Measurements from ENCODE around the gene UTP4.
A peak's percentile ranks its signal among the peaks of the same experiment; 100 is the strongest.

The UTP4 gene

DNA sequence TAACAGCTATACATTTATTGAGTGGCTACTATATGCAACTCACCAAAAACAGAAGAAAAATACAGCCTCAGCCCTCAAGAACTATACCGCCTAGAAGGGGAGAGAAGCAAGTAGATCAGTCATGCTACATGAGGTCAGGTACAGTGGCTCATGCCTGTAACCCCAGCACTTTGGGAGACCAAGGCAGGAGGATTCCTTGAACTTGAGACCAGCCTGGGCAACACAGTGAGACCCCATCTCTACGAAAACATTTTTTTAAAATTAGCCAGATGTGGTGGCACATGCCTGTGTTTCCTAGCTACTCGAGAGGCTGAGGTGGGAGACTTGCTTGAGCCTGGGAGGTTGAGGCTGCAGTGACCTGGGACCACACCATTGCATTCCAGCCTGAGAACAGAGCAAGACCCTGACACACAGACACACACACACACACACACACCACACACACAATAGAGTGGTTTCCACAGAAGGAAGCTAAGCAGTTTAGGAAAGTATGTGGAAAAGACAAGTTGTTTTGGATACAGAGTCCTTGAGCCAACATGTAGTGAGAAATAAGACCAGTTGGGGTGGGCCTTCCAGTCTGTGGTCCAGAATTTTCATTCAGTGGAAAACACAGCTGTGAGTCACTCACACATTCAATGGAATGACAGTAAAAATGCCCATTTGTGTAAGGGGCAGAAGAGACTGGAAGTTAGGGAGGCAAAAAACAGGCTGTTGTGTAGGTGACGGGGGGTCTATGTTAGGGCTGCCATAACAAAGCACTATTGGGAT is 43.8 kb downstream of the UTP4 start:
- DNase-seq (ENCODE audit: low read depth in 2 of 2), result no peak

DNA sequence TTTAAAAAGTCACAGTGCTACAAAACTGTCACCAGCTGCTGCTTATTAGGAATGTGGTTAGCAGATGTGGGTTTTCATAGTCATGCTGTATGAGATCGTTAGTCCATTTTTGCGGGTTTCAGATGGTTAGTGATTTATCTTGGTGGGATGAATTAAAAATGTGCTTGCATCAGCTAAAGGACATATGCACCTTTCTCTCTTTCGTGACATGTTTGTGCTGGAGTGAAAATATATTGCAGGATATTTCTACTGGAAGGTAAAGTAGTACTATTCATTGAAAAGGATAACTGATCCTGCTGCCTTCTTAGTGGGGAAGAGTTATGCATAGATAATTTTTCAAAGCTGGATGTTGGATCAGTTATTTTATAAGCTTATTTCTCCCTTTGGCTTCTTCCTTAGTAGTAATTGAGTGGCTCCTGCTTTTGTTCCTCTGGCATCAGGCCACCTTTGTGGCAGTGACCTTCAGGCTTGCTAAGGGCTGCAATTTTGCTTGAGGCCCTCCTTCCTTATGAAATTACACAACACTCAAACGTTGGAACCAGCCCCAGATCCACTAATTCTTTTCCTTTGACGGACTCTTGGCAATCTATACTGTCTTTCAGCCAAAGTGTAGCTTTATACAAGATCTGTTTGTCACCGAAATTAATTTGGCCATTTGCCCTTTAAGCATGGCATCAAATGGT is 47.0 kb downstream of the UTP4 start:
- peak; percentile 82 to 86 for DNase-seq (ENCODE audit: low read depth in 2 of 2)

DNA sequence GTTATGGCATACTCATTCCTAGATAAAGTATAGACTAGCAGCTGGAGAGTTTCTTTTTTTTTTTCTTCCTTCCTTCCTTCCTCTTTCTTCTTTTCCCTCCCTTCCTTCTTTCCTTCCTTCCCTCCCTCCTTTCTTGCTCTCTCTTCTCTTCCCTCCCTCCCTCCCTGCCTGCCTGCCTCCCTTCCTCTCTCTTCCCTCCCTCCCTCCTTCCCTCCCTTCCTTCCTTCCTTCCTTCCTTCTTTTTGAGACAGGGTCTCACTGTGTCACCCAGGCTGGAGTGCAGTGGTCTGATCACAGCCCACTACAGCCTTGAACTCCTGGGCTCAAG is 47.5 kb downstream of the UTP4 start:
- DNase-seq (ENCODE audit: low read depth in 2 of 2), result no peak

DNA sequence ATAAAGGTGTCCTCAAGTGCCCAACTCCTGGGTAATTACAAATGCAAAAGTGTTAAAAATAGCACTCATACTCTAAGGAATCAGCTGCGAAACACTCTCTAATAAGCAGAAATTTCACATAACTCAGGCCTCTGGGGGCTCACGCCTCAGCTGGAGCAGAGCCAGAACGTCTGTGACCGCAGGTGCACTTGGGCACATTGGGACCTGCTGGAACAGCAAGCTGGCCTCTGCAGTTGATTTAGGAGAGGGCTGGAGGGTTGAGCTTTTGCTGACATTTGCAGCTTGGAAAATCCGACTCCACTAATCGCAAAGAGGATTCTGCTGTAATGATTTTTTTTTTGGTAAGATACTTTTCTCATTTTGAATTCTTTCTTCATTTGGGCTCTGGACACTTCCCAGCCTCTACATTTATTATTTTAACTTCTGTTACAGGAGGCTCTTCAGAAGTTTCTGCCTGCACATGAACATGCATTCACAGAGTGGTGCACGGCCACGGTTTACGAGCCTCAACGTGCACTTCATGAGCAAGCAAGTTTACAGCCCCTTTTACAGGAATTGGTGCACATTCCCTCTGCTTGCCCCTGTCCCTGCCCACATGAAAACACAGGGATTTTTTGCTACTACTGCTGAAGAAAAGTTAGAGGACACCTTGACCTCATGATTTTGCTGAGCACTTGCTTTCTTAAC is 50.4 kb downstream of the UTP4 start:
- no peak for DNase-seq (ENCODE audit: low read depth in 2 of 2)

DNA sequence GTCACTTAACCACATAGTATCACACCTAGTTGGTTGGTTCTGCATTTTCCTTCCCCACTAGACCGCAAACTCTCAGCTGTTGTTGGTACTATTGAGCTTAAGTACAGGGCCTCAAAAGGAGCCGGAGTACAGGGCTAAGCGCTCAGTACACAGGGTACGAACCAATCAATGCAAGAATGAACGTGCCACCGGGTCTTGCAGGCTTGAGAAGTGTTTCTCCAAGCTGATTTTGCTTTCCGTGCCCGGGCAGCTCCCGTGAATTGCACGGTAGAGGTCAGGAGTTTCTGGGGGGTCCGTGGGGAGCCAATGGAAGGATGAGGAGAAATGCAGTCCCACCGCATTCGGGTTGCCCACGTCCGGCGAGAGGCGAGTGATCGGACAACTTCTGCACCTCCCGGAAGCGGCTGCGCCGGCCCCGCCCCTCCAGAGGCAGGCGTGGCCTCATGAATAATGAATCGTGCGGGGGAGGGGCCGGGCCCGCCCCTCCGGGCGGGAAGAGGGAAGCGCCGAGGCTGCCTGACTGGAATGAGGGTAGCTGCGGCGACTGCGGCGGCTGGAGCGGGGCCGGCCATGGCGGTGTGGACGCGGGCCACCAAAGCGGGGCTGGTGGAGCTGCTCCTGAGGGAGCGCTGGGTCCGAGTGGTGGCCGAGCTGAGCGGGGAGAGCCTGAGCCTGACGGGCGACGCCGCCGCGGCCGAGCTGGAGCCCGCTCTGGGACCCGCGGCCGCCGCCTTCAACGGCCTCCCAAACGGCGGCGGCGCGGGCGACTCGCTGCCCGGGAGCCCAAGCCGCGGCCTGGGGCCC is 54.4 kb downstream of the UTP4 start, which contains the start of gene SNTB2:
Gene SNTB2, plus strand, starts transcription at position 523 of the 804 bp plus-strand sequence. Its CDS starts 3 bp downstream, at position 526.
- DNase-seq (ENCODE audit: low read depth in 2 of 2), result peak in 1 of 2 experiments; percentile 65

DNA sequence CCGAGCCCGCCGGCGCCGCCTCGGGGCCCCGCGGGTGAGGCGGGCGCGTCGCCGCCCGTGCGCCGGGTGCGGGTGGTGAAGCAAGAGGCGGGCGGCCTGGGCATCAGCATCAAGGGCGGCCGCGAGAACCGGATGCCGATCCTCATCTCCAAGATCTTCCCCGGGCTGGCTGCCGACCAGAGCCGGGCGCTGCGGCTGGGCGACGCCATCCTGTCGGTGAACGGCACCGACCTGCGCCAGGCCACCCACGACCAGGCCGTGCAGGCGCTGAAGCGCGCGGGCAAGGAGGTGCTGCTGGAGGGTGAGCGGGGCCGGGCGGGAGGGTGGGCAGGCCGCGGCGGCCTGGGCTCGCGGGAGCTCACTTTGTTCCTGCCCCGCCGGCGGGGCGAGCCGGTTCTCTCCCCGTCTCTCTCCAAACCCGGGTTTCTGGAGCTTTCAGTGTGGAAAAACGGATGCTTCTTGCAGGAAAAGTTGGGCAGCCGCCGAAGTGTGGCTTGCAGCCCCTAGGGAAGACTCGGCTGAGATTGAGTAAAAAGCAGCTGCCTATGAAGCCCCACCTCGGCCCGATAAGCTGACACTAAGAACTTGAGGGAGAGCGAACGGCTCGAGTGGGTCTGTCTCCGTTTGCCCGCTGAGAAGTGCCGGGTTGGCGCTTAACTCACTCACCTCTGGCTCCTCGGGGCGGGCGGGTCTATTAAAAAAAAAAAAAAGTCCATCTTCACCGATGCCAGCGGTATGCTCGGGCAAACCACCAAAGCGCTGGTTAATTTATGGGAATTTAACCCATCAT is 55.2 kb downstream of the UTP4 start:
- DNase-seq (ENCODE audit: low read depth in 2 of 2), result no peak

DNA sequence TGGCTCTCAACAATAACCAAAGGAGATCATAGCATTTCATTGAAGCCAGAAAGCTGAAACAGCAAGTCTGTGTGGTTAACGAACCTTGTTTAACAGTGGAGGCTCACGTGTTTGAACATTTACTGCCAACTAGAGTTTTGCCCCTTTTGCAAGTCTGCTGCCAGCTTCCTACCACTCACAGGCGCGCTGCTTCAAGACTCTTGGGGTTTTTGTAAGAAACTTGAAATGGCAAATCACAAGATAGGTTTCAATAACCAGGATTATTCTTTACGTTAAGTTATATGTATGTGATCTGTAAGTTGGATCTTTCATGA is 55.7 kb downstream of the UTP4 start:
- no peak for DNase-seq (ENCODE audit: low read depth in 2 of 2)

DNA sequence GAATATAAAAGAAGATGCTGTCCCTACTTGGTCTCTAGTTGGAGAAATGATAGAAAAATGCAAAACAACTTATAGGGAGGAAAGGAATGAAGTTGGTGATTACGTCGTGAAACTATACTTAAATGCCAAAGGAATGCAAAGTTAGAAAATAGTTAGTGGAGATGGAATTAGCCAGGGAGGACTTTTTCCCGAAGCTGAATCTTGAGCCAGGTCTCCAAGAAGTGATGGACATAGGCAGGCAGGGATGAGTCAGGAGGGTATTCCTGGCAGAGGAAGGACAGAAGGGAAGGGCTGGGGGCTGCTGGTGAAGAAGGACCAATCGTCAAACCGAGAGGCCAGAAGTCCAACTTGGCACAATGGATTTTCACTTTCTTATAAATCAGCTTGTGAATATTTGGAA is 56.3 kb downstream of the UTP4 start:
- DNase-seq (ENCODE audit: low read depth in 2 of 2), result no peak

DNA sequence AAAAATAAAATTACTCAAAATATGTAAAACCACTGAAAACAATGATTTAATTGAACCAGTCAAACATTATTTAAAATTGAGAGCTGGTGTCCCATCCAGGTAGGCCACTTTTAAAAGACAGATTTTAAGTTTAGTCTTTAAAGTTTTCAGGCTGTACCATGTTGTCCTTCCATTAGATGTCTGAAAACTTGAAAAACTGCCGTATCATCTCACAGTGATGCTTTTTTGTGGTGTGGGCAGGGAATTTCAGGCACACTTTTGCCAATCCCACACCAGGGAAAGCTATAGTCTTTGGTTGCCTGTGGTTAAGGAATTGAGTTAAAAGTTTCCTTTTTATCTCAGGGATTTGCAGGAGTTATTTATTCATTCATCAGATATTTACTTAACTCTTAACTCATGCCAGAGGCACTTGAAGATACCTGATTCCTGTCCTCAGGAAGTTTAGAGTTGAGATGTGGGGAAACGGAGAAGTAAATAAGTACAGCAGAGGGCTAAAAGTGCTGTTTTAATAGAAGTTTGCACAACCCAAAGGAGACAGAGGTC is 57.7 kb downstream of the UTP4 start:
- no peak for DNase-seq (ENCODE audit: low read depth in 2 of 2)

DNA sequence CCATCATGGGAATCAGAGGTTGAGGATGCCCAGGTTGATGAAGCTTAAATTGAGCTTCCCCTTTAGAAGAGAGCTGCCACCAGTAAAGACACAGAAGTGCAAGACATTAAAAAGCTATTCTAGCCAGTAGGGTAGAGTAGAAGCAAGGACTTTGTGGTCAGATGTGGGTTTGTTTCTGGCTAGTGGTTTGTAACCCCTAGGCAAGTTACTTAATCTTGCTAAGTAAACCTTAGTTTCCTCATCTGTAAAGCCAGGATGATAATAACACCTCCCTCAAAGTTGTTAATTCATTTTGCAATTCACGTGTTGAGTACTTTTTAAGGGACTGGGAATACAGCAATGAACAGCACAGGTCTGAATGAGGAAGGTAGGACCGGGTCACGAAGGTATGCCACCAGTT is 58.1 kb downstream of the UTP4 start:
- no peak for DNase-seq (ENCODE audit: low read depth in 2 of 2)

DNA sequence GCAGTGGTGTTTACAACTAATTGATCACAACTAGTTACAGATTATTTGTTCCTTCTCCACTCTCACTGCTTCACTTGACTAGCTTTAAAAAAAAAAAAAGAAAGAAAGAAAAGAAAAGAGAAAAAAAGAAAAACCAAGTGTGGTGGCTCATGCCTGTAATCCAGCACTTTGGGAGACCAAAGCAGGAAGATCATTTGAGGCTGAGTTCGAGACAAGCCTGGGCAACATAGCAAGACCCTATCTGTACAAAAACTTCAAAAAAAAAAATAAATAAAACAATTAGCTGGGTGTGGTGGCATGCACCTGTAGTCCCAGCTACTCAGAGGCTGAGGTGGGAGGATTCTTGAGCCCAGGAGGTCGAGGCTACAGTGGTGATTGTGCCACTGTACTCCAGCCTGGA is 58.7 kb downstream of the UTP4 start:
- no peak for DNase-seq (ENCODE audit: low read depth in 2 of 2)

DNA sequence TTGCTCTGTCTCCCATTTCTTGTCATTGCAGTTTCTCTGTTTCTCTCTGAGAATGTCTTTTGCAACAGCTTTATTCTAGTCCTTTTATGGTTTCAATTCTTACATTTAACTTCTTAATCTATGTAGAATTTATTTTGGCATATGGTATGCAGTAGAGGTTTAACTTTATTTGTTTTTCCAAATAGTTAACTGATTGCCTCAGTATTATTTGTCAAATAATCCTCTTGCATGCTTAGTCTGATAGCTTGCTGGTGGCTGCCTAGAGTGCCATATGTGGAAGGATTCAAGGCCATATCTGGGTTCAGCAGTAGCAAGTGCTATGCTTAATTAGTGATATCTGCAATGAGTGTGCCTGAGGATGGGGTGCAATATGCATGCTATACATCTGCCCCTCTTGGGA is 61.4 kb downstream of the UTP4 start:
- DNase-seq (ENCODE audit: low read depth in 2 of 2), result no peak

DNA sequence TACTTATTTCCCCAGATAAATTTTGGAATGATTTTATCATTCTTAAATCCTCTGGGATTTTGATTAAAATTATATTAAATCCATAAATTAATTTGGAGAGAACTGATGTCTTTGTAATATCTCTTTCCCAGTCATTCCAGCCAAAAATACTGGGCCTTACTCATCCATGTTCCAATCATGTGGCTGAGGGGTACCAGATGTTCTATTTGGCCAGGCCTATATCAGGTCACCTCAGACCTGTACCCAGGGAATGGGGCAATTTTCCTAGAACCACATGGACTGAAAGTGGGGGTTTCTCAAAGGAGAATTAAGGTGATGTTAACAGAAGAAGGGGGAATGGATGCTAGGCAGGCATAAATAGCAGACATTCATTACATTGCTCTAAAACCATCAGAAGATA is 62.0 kb downstream of the UTP4 start:
- no peak for DNase-seq (ENCODE audit: low read depth in 2 of 2)

DNA sequence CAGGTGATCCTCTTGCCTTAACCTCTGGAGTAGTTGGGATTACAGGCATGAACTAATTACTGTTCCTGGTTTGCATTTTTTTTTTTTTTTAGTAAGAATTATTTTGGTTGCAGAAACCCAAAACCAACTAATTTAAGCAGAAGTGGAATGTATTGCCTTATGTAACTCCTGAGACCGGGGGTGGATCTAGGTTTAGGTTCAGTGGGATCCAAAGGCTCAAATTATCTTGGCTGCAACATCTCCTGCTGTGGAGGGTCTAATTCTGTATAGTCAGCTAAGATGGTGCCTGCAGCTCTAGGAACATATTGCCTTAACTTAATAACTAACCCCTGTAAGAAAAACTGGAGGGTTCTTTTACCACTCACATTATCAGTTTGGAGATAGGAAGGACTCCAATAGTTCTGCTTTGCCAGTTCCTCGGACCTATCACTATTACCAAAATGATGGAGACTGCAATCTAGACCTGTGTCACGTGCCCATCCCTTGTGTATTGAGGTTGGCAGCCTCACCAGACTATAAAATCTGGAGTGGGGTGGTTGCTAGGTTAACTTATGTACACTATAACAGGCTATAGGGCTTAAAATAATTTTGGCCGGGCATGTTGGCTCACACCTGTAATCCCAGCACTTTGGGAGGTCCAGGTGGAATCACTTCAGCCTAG is 63.0 kb downstream of the UTP4 start:
- DNase-seq (ENCODE audit: low read depth in 2 of 2), result no peak

DNA sequence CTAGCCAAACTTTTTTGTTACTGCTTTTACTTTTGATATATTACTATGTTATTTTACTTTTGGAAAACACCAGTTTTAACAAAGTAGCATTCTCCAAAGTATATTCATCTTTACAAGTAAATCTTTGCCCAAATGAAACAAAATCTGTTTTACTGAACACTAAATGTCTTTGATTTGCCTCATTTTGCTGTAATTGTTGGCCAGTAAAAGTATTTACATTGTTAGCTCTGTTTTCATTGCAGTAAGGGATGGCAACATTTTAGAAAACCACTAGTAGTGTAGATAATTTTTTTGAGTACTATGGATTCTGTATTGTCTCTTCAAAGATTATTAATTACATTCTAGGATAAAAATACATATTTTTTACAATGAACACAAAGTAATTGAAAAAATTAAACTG is 65.1 kb downstream of the UTP4 start:
- no peak for DNase-seq (ENCODE audit: low read depth in 2 of 2)

DNA sequence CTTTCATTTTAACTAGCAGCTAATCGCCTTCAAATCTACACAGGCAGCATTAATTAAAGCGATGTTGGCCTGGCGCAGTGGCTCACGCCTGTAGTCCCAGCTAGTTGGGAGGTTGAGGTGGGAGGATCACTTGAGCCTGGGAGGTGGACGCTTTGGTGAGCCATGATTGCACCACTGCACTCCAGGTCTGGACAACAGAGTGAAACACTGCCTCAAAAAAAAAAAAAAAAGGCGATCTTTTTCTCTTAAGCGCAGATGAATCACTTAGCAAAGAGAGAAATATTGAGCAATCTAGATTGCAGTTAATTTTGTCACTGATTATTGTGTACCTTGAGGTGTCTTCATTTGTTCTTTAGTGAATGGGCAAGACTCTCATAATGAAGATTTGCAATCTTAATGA is 66.9 kb downstream of the UTP4 start:
- no peak for DNase-seq (ENCODE audit: low read depth in 2 of 2)

DNA sequence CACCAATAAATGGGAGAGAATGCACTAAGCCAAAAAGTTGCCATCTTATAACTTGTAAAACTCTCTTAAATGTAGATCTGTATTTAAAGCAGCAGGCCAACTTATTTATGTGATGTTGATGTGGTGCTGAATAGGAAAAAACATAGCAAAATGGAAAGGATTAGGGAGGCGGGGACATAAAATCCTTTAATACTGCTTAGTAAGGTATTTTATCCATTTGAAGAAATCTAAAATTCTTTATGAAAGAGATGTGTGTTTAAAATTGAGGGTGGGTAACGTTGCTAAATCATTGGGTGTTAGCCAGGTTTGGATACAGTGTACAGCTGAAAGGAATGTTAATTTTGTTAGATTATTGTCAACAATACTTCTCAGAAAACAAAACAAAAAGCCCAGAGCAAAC is 68.8 kb downstream of the UTP4 start:
- no peak for DNase-seq (ENCODE audit: low read depth in 2 of 2)

DNA sequence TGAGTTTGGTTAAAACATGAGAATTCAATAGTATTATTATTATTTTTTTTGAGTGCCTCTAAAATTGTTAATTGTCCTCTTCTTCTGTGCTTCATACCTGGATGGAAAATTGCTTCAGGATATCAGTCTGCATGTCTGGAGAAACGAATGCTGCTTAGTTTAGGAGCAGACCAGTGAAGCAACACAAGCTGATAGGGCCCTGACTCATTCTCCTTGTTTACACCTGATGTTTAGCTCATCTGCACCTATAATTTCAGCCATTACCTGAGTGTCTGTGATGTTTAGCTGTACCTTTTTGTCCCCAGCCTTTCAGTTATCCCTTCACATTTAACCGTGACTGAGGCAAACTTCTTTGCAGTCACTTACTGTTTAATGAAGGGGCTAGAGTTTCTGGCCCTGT is 69.3 kb downstream of the UTP4 start:
- no peak for DNase-seq (ENCODE audit: low read depth in 2 of 2)

DNA sequence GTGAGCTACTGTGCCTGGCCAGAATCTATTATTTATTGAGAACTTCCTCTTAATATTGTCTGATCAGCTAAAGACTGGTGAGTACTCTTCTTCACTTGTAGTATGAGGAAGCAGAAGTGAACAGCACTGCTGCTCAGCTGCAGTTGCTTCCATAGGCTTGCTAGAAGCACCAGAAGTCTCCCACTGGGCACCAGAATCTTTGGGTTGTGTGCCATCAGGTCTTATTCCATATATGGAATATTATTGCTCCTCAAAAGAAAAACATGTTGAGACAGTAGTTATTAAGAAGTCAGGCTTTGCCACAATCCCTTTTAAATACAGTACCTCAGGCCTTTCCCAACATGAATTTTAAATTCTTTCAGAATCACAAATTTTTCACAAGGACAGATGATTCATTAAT is 71.7 kb downstream of the UTP4 start:
- no peak for DNase-seq (ENCODE audit: low read depth in 2 of 2)

DNA sequence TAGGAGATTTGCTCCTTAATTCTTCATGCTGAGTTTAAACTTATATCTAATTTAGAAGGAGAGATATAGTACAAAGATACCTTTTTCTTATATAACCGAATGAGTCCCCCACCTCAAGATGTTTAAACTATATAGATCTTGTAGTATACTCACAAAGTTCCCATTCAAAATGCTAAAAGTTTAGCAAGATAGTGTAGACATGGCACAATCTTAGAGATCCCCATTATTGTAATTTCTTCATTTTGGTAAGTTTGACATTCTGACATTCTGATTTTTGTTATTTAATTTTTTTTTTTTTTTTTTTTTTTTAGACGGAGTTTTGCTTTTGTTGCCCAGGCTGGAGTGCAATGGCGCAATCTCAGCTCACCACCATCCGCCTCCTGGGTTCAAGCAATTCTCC is 77.3 kb downstream of the UTP4 start:
- DNase-seq (ENCODE audit: low read depth in 2 of 2), result no peak

DNA sequence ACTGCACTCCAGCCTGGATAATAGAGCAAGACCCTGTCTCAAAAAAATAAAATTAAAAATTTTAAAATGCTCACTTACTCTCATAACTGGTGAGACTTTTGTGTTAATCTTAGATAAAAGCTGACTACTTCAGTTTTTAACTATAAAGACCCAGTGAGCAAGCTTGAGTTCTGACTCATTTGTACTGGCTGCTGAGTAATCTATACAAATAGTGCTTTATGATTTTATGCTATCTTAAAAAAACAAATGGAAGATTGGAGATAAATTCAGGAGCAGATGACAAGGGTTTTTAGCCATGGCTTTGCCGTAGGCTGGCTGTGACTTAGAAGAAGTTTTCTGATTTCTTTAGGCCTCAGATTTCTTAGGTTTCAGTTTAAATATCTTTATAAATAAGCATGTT is 85.0 kb downstream of the UTP4 start:
- DNase-seq (ENCODE audit: low read depth in 2 of 2), result no peak
